Lung (tissue), 12 donors: Measurements from ENCODE around the gene GLRX5. TPM values are rescaled to one million over a fixed set of nuclear protein-coding genes. Genes with fewer than 3 reads are reported as not detected.

ENCODE experiments used
- ATAC-seq: fragments of 200-7000 bp; cut with Tn5 transposase; one replicate; pipeline ENCODE4 v1.9.1; 2020; ENCODE audit warnings: moderate number of reproducible peaks; ENCODE audit not compliant: insufficient read depth, low FRiP score
- DNase-seq, 3 donors: peaks; one replicate each; pipeline ENCODE4 v3.0.0-alpha.2; 2013 to 2017
- H3K27ac ChIP-seq, 2 donors: one replicate each; pipeline ENCODE4 v1.5.1; 2013; ENCODE audit warnings: mild to moderate bottlenecking in 2 of 2, moderate library complexity in 2 of 2, control low read depth in 1 of 2, inconsistent platforms in 1 of 2, low read depth in 1 of 2, low read length in 1 of 2
- H3K27me3 ChIP-seq, 3 donors: one replicate each; pipeline ENCODE4 v1.5.1; 2013; ENCODE audit warnings: low read length in 2 of 3; ENCODE audit not compliant: control insufficient read depth in 3 of 3, insufficient read depth in 3 of 3
- H3K36me3 ChIP-seq, 4 donors: one replicate each; pipeline ENCODE4 v1.5.1; 2013; ENCODE audit warnings: low read length in 4 of 4, mild to moderate bottlenecking in 1 of 4, moderate library complexity in 1 of 4; ENCODE audit not compliant: control insufficient read depth in 4 of 4, insufficient read depth in 4 of 4
- H3K4me1 ChIP-seq, 5 donors: one replicate each; pipeline ENCODE4 v1.5.1; 2013; ENCODE audit warnings: low read length in 5 of 5, mild to moderate bottlenecking in 2 of 5, moderate library complexity in 1 of 5; ENCODE audit not compliant: control insufficient read depth in 5 of 5, insufficient read depth in 5 of 5
- H3K4me3 ChIP-seq: one replicate; pipeline ENCODE4 v1.5.1; 2013; ENCODE audit warnings: mild to moderate bottlenecking, control low read depth, moderate library complexity
- H3K9ac ChIP-seq, 2 donors: one replicate each; pipeline ENCODE4 v1.5.1; 2013; ENCODE audit warnings: low read length in 2 of 2, control low read depth in 1 of 2; ENCODE audit not compliant: insufficient read depth in 1 of 2
- H3K9me3 ChIP-seq, 4 donors: one replicate each; pipeline ENCODE4 v1.5.1; 2013; ENCODE audit warnings: low read length in 3 of 4, mild to moderate bottlenecking in 1 of 4, moderate library complexity in 1 of 4; ENCODE audit not compliant: control insufficient read depth in 4 of 4, insufficient read depth in 3 of 4
- CTCF ChIP-seq: IDR thresholded peaks from 2 replicates; pipeline ENCODE4 v1.5.1; 2012; ENCODE audit warnings: mild to moderate bottlenecking; ENCODE audit errors: control extremely low read depth, extremely low read depth
- WGBS, 2 donors: extraction: QIAGEN DNeasy Blood & Tissue Kit; methylation state at CpG; one replicate each; pipeline ENCODE4 v1.1.7; 2013; 5-methylcytosine and 5-hydroxymethylcytosine counted together
- polyA plus RNA-seq, 2 donors: library from polyadenylated mRNA; stranded (reverse); fragments of 200-250 nt; gene quantifications; one replicate each; pipeline ENCODE4 v1.2.1, GENCODE V29; 2013
- total RNA-seq, 2 donors: library from RNA; depleted of rRNA in 1 of 2; stranded (reverse); fragments of >200 nt in 1 of 2; gene quantifications; one replicate each; pipeline ENCODE4 v1.2.1, GENCODE V29; 2014 to 2021
- donor health status: control.
- donor health status: control.
- donor health status: Bipolar disorder and iron deficiency.
- donor health status: healthy.
- donor health status: DM: yes; HTN: yes; CAD: no.

GLRX5 gene
- total and polyA plus RNA-seq, 4 donors = 22.4 to 35.6 (median 29.1) TPM

GRCh38 chr14:95523051-95523814 lies 11.6 kb upstream of the GLRX5 start:
- no peak overlapping the region for H3K9ac ChIP-seq

DNA sequence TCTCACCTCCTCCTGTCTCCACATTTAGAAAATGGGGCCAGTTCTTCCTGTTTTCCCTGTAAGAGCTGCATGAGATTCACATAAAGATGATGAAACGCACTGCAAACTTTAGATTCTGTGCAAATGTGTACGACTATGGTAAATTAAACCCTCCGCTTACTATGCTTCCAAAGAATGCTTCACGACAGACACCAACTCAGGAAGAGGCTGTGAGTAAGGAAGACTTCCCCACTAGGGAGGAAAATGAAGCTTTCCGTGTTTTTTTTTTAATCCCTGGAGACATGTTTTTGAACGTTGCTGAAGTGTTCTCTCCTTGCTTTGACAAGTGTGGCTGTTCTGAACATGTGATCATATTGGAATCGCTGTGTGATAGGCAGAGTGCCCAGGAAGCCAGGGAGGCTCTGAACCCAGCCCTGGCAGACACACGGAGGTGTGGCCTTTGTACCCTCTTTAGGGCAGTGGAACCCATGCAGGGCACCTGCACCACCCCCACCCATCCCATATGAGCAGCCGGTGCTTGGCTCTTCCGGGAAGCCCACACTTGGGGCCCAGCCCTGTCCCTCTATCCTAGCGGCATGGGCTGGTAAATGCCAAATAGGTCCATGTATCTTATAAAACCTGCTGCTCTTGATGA lies 10.9 kb upstream of the GLRX5 start:
- peak overlapping the region in 1 of 2 donors; percentile 91 for H3K27ac ChIP-seq
- H3K4me1 ChIP-seq = peaks cover 4 to 32% (median 14%) of the 10 kb centered on the region in 5 donors
- H3K36me3 ChIP-seq = peaks cover 0 to 6% (median 2%) of the 10 kb centered on the region in 4 donors
- ATAC-seq (peak; percentile 23), DNase-seq (no peak)
- no peak for TF ChIP-seq CTCF
- H3K9me3 ChIP-seq = no peaks in the 10 kb centered on the region
- no peak overlapping the region for H3K9ac ChIP-seq
- H3K4me3 ChIP-seq = no peak overlapping the region
- WGBS, 2 donors = 32 to 33% methylated on average over 11 of the region's 11 CpGs
- no peaks in the 10 kb centered on the region for H3K27me3 ChIP-seq

More at GRCh38 chr14:95523051-95523814, 11.6 kb upstream of the GLRX5 start:
- TF ChIP-seq CTCF = no peak
- peaks cover 0 to 6% (median 2%) of the 10 kb centered on the region in 4 donors for H3K36me3 ChIP-seq
- peak overlapping the region in 1 of 2 donors; percentile 91 for H3K27ac ChIP-seq
- H3K27me3 ChIP-seq = peaks cover 0 to 5% (median 0%) of the 10 kb centered on the region in 3 donors
- DNase-seq (no peak), ATAC-seq (no peak)
- WGBS, 2 donors = 31 to 34% methylated on average over 12 of the region's 12 CpGs
- H3K4me3 ChIP-seq = no peak overlapping the region
- peaks cover 4 to 33% (median 14%) of the 10 kb centered on the region in 5 donors for H3K4me1 ChIP-seq
- H3K9me3 ChIP-seq = no peaks in the 10 kb centered on the region

DNA sequence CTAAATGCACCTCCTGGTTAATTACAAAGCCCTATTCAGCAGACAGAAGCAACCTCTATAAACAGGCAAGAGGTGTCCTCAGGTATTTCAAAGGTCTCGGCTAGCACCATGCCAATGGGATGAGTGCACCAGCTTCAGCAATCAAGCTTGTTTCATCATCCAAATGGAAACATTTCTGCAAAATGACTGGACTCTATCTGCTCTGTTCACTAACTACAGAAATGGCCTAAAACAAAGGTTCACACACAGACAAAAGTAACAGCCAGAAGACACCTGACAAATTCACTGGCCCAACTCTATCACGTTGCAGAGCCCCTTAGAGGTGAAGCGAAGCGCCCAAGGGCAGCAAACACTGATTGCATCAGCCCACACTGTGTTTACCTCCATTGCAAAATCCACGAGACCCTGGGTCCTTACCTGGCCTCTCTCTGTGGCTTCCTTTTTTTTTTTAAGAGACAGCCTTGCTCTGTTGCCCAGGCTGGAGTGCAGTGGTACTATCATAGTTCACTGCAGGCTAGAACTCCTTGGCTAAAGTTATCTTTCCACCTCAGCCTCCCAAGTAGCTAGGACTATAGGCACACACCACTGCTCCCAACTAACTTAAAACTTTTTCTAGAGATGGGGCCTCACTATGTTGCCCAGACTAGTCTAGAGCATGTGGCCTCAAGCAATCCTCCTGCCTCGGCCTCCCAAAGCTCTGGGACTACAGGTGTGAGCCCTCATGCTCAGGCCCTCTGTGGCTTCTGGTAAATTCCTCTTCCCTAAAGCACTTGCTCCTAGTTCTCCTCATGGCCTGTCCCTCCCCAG lies 9.9 kb upstream of the GLRX5 start:
- Histone ChIP-seq H3K9me3 (no peaks in the 10 kb centered on the region), H3K36me3 (peaks cover 0 to 6% (median 3%) of the 10 kb centered on the region in 4 donors), H3K9ac (no peak overlapping the region), H3K27ac (peak overlapping the region in 1 of 2 donors; percentile 69), H3K4me1 (peaks cover 4 to 28% (median 14%) of the 10 kb centered on the region in 5 donors), H3K4me3 (no peak overlapping the region), H3K27me3 (no peaks in the 10 kb centered on the region)
- no peak for TF ChIP-seq CTCF
- ATAC-seq (no peak), DNase-seq (no peak)
- WGBS, 2 donors = 53 to 64% methylated on average over 6 of the region's 6 CpGs
